Measurements from ENCODE around the gene LCN1.

The LCN1 gene

DNA sequence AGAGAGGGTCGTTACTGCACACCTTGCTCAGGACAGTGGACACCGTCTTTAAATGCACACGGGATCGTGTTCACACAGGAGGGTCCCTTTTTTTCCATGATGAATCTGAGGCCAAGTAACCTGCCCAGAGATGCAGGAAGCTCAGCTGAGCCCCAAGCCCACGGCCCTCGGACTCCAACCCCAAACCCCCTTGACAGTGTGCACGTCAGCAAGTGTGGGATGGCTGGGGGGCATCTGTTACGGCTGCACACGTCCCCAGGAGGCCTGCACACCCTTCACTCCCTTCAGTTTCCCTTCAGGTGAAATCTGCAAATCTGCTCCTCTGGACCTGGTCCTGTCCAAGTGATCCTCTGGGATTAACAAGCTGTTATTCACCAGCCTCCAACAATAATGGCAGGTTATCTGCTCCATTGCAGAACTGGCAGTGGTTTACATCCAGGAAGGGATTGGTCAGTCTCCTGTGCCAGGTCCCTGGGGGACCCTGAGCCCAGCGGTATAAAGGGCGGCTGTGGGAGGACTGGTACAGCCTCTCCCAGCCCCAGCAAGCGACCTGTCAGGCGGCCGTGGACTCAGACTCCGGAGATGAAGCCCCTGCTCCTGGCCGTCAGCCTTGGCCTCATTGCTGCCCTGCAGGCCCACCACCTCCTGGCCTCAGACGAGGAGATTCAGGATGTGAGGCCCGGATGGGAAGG, at the start of gene LCN1:
LCN1 (plus strand) TSS at position 525 of the 692 bp plus-strand sequence; CDS start at position 583, 58 bp downstream.
- no peak for DNase-seq (ENCODE audit: low spot score)

GRCh38 chr9:135471791-135472640, 49.2 kb upstream of the LCN1 start:
- no peak for DNase-seq (ENCODE audit: low spot score)

- no peak for DNase-seq (ENCODE audit: low spot score)
Observed at GRCh38 chr9:135473972-135474543, 47.2 kb upstream of the LCN1 start.

- peak; percentile 29 for DNase-seq (ENCODE audit: low spot score)
Observed at GRCh38 chr9:135474915-135475314, 46.3 kb upstream of the LCN1 start.

- DNase-seq (ENCODE audit: low spot score), result peak; percentile 49
Observed at GRCh38 chr9:135476561-135477355, 44.5 kb upstream of the LCN1 start.

DNA sequence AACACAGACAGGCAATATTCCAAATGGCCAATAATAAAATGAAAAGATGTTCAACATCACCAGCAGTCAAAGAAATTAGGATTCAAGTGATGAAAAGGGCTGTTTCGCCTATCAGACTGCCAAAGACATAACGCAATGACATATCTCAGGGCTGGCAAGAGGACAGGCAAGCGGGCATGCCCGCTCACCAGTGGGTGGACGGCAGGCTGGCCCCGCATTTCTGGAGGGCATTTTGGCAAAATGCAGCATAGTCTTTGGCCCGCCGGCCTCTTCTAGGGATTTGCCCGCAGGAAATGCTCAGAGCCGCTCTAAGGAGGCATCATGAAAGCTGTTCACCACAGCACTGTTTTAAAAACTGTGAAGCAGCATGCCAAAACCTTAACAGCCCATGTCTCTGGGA, 43.0 kb upstream of the LCN1 start:
- no peak for DNase-seq (ENCODE audit: low spot score)

DNA sequence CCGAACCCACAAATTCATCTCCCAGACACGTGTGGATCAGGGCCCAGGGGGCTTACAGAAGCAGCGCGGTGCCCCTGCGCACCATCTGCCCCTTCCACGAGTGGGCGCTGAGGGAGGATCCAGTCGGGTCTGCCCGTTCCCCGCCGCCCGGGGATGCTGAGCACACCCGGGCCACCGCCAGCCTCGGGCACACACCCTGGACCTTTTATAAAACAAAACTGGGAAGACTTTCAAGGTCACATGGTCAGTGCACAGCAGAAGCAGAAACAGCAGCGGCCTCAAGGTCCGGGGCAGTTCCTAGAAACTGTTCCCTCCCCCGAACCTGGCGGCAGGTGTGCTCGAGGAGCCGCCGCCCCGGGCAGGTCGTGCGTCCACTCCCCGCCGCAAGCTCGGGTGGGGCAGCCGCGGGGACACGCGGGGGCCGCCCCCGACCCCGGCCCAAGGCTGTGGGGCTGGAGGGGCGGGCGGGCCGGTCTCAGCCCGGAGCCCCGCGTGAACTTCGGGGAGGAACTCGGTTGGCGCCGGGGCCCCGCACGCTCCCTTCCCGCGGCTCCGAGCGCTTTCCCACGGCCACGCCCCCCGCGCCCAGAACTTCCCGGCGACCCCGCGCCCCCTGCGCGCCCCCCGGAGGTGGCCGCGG, 42.3 kb upstream of the LCN1 start:
- peak; percentile 82 for DNase-seq (ENCODE audit: low spot score)

GRCh38 chr9:135479469-135480052, 41.7 kb upstream of the LCN1 start, which contains the start of gene PPP1R26:
PPP1R26 (plus strand) TSS chr9:135479782; CDS start chr9:135484511, 4,729 bp downstream.
- peak; percentile 37 for DNase-seq (ENCODE audit: low spot score)

- peak; percentile 49 for DNase-seq (ENCODE audit: low spot score)
Observed at GRCh38 chr9:135480071-135480939, 40.9 kb upstream of the LCN1 start.

DNA sequence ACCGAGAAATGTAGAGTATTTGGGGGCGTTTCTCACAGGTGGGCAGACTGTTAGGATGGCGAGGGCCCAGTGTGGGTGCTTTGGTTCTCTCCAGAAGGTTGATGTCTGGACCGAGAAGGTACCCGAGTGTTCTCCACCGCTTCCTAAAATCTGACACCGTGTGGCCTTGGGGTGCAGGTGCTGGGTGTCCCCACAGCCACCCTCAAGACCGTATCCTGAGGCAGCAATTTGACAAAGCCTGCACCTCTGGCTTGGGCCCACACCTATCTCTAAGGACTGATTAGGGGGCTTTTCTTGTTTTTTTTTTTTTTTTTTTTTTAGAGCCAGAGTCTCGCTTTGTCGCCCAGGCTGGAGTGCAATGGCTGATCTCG, 40.3 kb upstream of the LCN1 start:
- no peak for DNase-seq (ENCODE audit: low spot score)

GRCh38 chr9:135482015-135482754, 39.1 kb upstream of the LCN1 start:
- no peak for DNase-seq (ENCODE audit: low spot score)

DNA sequence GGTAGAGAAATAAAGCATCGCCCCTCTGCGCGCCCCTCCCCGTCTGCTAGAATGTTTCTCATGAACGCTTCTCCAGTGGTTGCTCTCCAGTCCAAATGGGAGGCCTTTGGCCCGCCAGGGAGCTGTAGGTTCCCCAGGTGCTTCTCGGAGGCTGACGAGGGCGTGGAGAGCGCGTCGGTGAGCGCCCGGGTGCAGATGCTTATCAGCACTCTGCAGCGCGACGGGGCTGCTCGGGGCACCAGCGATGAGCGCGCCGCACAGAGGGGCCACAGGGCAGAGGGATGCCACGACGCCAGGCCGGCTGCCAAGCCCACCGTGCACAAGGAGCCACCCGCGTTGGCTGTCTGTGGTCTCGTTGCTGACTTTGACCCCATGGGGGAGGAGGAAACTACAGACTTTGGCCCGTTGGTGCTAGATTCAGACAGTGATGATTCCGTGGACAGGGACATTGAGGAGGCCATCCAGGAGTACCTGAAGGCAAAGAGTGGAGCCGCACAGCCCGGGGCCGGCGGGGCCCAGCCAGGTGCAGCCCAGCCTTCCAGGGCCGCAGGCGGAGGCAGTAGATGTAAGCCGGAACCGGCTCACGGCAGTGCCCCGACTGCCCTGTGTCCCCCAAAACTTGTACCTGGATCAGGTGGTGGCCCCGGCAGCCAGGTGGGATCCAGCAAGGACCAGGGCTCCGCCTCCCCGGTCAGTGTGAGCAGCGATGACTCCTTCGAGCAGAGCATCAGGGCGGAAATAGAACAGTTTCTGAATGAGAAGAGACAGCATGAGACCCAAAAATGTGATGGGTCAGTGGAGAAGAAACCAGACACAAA, 36.6 kb upstream of the LCN1 start:
- no peak for DNase-seq (ENCODE audit: low spot score)

DNA sequence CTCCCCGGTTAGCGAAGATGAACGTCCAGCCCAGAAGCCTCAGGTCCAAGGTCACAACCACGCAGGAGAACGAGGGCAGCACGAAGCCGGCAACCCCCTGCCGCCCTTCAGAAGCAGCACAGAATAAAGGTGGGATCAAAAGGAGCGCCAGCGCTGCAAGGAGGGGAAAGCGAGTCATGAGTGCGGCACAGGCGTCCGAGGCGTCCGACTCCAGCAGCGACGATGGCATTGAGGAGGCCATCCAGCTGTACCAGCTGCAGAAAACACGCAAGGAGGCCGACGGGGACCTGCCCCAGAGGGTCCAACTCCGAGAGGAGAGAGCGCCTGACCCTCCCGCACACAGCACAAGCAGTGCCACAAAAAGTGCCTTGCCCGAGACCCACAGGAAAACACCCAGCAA, 35.9 kb upstream of the LCN1 start:
- DNase-seq (ENCODE audit: low spot score), result no peak

DNA sequence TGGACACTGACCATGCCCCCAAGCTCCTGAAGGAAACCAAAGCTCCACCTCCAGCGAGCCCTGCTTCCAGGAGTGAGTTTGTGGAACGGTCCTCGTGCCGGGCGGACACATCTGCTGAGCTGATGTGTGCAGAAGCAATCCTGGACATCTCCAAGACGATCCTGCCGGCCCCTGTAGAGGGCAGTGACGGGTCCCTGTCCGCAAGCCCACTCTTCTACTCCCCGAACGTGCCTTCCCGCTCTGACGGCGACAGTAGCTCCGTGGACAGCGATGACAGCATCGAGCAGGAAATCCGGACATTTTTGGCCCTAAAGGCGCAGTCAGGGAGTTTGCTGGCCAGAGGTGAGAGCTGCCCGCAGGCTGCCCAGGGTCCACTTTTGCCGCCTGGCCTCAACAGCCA, 35.4 kb upstream of the LCN1 start:
- no peak for DNase-seq (ENCODE audit: low spot score)

DNA sequence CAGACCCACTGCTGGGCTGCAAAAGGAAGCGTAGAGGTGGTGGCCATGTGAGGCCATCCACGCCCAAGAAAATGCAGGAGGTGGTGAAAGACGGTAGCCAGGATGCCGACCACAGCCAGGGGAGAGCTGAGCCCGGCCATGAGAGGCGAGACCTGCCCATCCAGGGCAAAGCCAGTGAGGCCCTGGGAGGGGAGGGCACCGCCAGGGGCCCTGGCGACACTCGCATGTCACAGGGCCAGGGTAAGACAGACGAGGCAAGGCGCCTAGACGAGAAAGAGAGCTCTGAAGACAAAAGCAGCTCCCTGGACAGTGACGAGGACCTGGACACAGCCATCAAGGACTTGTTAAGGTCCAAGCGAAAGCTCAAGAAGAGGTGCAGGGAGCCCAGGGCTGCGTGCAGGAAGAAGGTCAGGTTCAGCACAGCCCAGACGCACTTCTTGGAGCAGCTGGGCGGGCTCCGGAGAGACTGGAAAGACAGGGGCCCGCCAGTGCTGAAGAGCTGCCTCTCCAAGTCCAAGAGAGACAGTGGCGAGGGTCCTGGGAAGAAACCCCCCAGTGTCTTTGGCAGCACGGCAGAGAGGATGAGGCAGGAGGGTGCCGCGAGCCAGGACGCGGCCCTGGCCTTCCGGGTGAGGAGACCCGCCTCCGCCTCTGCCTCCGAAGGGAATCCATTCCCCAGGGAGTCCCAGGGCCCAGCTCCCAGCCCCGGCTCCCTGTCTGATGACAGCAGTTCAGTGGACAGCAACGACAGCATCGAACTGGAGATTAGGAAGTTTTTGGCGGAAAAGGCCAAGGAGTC, 34.8 kb upstream of the LCN1 start:
- DNase-seq (ENCODE audit: low spot score), result no peak

- no peak for DNase-seq (ENCODE audit: low spot score)
Observed at GRCh38 chr9:135487281-135488012, 33.8 kb upstream of the LCN1 start.

- no peak for DNase-seq (ENCODE audit: low spot score)
Observed at GRCh38 chr9:135488013-135488330, 33.3 kb upstream of the LCN1 start.
